ENCODE measurements around the gene BOK.
A peak's percentile ranks its signal among the peaks of the same experiment; 100 is the strongest.

The BOK gene

GRCh38 chr2:241538838-241539615, 19.5 kb upstream of the BOK start:
- no peak for DNase-seq (ENCODE audit: low read depth)

GRCh38 chr2:241539616-241540374, 18.8 kb upstream of the BOK start:
- DNase-seq (ENCODE audit: low read depth): no peak

- DNase-seq (ENCODE audit: low read depth): no peak
Measured at GRCh38 chr2:241540401-241540770, 18.2 kb upstream of the BOK start.

DNA sequence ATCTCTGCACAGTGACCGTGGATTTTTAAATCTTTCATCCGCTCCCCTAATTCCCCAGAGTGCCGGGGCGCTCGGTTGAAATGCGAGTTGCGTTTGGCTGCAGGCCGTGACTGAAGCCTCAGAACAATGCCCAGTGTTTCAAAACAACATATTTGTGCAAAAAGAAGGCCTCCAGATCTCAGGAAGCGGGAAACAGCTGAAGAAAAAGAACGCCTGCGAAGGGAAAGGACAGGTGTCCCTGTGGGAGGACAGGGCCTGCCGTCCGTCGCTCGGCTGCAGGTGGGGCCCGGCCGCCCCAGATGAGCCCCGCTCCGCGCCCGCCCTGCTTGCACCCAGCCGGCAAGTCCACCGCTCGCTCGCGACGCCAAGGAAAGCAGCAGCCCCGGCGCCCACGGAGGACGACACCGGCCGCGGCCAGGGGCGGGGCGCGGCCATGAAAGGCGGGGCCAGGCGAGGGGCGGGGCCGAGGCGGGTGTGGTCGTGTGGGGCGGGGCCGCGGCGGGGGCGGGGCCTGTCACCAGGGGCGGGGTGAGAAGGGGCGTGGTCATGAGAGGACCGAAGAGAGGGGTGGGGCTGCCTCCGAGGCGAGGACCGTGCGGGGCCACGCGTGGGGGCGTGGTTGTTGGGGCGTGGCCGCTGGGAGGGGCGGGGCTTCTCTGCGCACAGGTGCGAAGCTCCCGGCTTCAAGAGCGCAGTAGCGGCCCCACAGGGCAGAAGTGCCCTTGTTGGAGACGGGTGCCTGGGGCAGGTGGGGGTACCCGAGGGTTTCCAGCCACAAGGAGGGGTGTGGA, 17.6 kb upstream of the BOK start:
- peak; percentile 47 for DNase-seq (ENCODE audit: low read depth)

DNA sequence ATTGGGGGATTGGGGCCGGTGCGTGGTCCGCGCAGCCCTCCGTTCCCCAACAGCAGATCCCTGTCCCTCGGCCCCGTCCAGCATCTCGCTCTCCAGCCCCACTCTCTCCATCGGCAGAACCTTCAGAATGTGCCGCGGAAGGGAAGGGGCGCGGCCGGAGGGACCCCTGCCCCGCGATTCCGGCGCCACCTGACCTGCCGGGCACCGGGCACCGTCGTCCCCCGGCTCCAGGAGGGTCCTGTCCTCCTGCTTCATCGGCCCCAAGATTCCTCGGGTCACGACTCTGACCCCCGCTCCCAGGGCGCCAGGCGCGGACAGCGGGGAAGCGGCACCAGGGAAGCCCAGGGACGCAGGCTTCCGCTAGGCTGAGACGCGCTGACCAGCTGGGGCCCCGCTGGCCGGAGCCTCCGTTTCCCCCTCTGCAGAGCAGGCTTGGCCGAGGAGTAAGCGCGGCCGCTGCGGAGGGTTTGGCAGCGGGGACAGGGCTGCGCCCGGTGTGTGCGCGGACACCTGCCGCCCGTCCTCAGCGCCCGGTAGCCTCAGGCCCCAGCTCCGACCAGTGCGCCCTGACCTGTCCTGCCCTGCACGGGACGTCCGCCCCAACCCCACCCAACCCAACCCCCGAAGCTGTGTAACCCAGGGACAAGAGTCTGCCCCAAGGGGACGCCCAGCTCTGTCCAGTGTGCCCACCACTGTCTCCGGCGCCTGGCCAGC, 16.8 kb upstream of the BOK start:
- DNase-seq (ENCODE audit: low read depth): no peak

DNA sequence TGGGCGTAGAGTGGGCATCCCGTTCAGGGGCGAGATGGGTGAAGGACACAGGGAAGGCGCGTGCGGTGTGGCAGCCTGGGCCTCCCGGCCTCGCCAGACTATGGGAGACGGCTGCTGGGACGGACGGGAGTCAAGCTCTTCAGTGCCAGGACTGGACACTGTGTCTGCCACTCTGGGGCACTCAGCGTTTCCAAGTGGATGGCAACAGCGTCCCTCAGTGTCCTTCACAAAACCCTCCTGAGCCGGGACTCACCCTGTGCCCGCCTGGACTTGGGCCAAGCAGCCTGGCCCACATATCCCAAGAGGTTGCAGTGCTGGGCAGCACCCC, 16.3 kb upstream of the BOK start:
- DNase-seq (ENCODE audit: low read depth): no peak

DNA sequence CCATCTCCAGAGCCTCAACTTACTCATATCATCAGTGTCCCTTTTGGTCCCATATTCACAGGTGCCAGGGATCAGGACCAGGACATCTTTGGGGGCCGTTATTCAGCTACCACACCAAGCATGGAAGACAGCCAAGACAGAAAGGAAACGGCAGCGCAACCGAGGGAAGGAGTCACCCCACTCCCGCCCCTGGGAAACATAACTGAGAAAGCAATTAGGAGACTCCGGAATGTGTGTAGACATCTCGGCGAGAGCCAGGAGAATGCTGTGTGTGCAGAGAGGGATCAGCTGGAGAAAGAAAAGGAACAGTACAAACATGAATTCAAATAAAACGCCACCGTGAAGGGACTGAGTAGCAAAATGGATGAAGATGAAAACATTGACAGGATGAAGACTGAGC, 13.4 kb upstream of the BOK start:
- no peak for DNase-seq (ENCODE audit: low read depth)

DNA sequence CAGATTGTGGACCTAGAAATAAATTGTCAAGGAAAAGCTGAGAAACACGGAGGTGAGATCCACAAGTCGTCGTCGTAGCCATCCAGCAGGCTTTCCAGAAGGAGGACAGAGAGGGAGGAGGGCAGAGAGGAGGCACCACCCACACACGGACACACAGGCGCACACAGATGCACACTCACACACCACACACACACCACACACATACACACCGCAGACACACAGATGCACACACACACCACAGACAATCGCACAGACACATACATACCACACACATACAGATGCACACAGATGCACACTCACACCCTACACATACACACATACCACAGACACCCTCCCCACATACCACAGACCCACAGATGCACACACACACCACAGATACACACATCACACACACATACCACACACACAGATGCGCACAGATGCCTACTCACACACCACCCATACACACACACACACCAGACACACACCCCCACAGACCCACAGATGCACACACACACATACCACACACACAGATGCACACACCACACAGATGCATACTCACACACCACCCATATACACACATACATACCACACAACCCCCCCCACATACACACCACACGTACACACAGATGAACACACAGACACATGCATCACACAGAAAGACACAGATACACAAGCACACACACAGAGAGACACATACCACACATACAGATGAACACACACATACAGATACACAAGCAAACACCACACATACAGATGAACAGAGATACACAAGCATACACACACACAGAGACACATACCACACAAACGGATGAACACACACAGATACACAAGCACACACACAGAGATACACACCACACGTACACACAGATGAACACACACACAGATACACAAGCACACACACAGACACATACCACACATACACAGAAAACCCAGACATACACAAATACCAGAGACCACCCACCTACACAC, 12.7 kb upstream of the BOK start:
- DNase-seq (ENCODE audit: low read depth): no peak

DNA sequence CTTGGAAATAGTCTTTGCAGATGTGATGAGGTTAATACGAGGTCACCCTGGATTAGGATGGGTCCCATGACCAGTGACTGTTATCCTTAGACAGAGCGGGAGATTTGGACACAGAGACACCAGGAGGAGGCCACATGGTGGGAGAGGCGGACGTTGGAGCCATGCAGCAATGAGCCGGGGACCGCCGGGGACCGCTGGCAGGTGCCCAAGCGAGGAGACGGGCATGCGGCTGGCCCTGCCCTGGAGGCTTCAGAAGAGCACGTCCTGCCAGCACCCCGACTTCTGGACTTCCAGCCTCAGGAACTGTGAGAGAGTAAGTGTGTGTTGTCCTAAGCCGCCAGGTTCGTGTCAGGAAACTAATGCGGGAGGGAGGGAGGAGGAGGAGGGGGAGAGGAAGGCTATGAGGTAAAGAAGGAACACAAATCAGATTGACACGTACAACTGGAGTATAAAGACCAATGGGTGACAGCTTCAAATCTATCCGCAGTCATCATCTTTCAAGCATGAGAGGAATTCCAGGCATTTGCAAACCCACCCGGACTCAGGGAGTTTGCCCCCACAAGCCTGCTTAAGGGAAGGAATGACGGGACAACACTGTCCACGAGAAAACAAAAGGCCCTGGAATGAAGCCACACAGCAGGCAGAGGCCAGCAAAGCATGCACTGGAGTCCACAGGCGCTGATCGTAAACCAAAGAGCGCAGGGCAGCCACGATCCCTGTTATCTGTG, 11.6 kb upstream of the BOK start:
- DNase-seq (ENCODE audit: low read depth): no peak

- DNase-seq (ENCODE audit: low read depth): no peak
Measured at GRCh38 chr2:241547781-241548450, 10.6 kb upstream of the BOK start.

- no peak for DNase-seq (ENCODE audit: low read depth)
Measured at GRCh38 chr2:241548451-241548835, 10.1 kb upstream of the BOK start.

DNA sequence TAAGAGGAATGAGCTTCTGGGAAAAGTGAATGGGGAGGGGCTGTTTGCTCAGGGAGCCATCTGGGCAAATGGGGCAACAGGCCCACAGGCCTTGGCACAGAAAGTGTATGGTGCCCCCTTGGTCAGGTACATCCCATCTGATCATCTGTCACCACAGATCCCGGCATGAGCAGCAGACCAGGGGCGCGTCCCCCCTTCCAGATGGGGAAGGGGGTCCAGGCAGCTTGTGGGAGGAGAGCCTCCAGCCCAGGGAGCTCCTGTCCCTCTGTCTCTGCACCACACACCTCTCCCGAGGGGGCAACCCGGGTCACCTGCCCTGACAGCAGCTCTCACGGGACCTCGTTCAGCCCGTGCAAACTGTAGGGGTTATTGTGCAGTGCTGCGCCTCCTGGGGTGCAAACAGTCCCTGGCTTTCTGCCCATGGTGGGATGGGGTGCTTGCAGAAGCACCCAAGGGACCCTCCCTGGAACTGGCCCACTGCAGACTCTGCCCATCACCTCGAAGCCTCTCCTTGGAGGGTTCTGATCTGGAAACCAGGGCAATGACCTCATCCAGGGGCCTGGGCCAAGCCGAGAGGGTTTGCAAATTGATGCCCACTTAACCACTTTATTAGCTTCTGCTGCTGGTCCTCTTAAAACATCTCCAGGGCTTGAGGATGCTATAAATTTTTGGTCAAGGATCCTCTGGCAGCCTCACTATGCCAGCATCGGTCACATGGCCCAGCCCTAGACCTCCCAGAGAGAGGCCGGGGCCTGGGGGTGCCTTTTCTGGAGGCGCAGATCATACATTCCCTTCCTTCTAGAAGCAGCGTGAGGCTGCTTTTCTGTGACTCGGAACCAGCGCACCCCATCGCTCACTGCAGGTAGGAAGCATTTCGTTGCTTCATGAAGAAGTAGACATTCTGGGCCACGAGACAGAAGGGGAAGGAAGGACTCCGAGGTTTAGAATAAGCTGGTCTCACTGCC, 7.6 kb upstream of the BOK start:
- DNase-seq (ENCODE audit: low read depth): no peak

- DNase-seq (ENCODE audit: low read depth): no peak
Measured at GRCh38 chr2:241551599-241551997, 6.9 kb upstream of the BOK start.

DNA sequence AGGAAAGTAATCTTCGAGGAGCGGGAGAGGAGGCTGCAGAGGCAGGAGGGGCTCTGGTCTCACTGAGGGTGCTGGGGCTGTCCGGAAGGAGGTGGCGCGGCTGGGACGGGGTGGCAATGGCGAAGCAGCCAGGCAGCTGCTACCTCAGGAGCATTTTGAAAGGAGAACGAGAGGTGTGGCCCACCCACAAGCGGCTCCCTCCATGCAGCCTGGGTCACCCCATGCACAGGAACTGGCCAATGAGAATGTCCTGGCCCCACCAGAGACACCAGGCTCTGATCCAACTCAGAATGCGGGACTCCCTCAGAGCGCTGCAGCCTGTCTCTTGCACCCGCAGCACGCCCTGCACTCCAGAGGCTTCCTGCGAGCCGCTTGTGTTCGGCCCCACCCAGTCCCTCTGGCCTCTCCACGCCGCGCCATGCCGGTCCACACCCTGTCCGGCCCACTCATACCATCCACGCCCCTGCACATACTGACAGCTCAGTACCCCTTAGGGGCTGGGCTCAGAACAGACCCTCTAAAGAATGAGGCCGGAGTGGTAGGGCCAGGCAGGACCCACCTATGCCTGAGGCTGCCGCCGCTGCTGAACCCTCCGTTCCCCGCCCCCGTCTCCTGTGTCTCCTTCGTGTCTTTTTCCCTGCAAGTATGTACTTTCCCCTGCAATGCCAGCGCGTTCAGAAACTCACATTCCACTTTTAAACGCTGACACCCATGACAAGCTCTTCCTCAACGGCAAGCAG, 6.4 kb upstream of the BOK start:
- no peak for DNase-seq (ENCODE audit: low read depth)

DNA sequence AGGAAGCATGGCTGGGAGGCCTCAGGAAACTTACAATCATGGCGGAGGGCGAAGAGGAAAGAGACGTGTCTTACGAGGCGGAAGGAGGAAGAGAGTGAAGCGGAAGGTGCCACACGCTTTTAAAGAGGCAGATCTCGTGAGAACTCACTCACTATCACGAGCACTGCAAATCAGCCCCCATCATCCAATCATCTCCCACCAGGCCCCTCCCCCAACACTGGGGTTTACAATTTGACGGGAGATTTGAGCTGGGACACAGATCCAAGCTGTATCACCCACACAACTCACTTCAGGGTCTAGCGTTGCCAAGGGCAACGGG, 5.1 kb upstream of the BOK start:
- DNase-seq (ENCODE audit: low read depth): no peak

DNA sequence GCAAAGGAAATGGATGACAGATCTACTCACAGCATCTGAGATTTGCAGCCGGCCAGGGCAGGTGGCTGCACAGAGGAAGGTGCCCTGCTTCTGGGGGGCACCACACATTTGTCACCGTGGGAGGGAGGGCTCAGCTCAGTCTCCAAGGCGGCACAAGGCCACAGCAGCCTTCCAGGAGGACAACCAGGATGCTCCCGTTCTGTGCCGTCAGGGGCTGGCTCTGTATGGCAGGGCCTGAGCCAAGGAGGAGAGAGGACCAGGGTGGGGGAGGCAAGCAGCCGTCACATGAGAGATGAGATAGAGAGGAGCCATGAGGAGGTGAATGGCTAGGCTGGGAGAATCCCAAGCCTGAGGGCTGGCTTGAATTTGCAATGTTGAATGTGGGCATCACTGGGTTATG, 4.6 kb upstream of the BOK start:
- no peak for DNase-seq (ENCODE audit: low read depth)

DNA sequence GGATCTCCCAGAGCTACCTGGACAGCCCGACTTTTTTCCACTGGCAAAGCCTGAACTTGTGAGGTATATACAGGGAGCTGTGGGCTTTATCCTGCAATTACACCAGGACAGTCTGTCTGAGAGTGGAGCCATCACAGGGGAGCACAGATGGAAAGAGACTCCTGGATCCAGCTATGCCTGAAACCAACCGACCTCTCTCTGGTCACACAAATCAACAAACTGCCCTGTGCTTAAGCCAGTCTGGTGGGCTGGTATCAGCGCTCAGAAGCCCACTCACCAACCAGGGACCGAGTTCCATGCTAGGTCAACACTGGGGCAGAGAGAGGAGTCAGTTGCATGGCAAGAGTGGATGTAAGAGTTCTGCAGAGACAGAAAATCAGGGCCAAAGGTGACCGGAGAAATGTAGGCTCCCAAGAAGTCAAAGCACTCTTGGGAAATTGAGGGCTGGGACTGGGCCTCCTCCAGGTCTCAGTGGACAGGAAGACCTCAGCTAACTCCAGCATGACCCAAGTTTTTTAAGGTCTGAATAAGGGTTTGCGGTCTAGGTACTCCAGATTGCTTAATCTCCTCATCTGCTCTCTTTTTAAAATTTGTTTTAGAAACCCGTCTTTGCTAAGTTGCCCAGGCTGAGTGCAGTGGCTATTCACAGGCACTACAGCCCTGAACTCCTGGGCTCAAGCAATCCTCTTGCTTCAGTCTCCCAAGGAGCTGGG, 3.8 kb upstream of the BOK start:
- DNase-seq (ENCODE audit: low read depth): no peak

- no peak for DNase-seq (ENCODE audit: low read depth)
Measured at GRCh38 chr2:241555711-241556110, 2.8 kb upstream of the BOK start.

Measured in stimulated activated CD8-positive, alpha-beta memory T cell treated with anti-CD3 and anti-CD28 coated beads, Interleukin-15, amount 100 ng/mL, for 24 hours (primary cell).